Psoas muscle (tissue), 8 donors: ENCODE data around the gene TES. TPM values are rescaled to one million over a fixed set of nuclear protein-coding genes. Genes with fewer than 3 reads are reported as not detected.

Experiments used
- ATAC-seq, 4 donors: fragments of 200-7000 bp; cut with Tn5 transposase; one replicate each; pipeline ENCODE4 v1.9.1; 2020; ENCODE audit warnings: moderate library complexity in 3 of 4, mild to moderate bottlenecking in 2 of 4
- DNase-seq, 2 donors: peaks; one replicate each; pipeline ENCODE4 v3.0.0-alpha.2; 2020
- H3K27ac ChIP-seq: fragments of 200-600 bp; one replicate; pipeline ENCODE4 v1.8.0; 2022
- H3K27me3 ChIP-seq, 3 donors: fragments of 200-600 bp in 1 of 3; one replicate each; pipeline versions ENCODE4 v1.6.1 to v1.8.0; 2013 to 2022; ENCODE audit warnings: low read length in 2 of 3, mild to moderate bottlenecking in 2 of 3, moderate library complexity in 1 of 3; ENCODE audit not compliant: insufficient read depth in 3 of 3
- H3K36me3 ChIP-seq, 2 donors: fragments of 200-600 bp in 1 of 2; one replicate each; pipeline versions ENCODE4 v1.6.1 to v1.8.0; 2013 to 2022; ENCODE audit warnings: low read depth in 1 of 2, mild to moderate bottlenecking in 1 of 2, moderate library complexity in 1 of 2; ENCODE audit not compliant: insufficient read depth in 1 of 2
- H3K4me1 ChIP-seq: fragments of 200-600 bp; one replicate; pipeline ENCODE4 v1.8.0; 2022
- H3K4me3 ChIP-seq: fragments of 200-600 bp; one replicate; pipeline ENCODE4 v1.8.0; 2022; ENCODE audit warnings: mild to moderate bottlenecking
- H3K9me3 ChIP-seq: fragments of 200-600 bp; one replicate; pipeline ENCODE4 v1.8.0; 2022
- WGBS, 3 donors: extraction: QIAGEN DNeasy Blood & Tissue Kit; methylation state at CpG; one replicate each; pipeline versions ENCODE4 v1.1.6 to v1.1.7; 2013; 5-methylcytosine and 5-hydroxymethylcytosine counted together
- intact Hi-C, 2 donors: fragments of 100-400 bp; cut with DNase I; formaldehyde crosslinking; loops; one replicate each; pipeline versions ENCODE4 v1.11.0 to v1.14.2; 2022
- polyA plus RNA-seq, 3 donors: library from polyadenylated mRNA; stranded (reverse); fragments of 200-250 nt; gene quantifications; one replicate each; pipeline ENCODE4 v1.2.3, GENCODE V29; 2013
- total RNA-seq, 4 donors: library from RNA; stranded (reverse); fragmentation: NEBNext Ultra II Directional in 2 of 4; extraction: Animal tissue kit (Norgen Biotek cat#: 25700) in 2 of 4; gene quantifications; one replicate each; pipeline versions ENCODE4 v1.2.1 to v1.2.4, GENCODE V29; 2021 to 2023
- TF ChIP-seq, protein P1 (sequence below): fragments of 200-600 bp; IDR thresholded peaks from one replicate; pipeline ENCODE4 v1.8.0; 2022; ENCODE audit warnings: antibody characterized with exemption
- donor health status: healthy with polysubstance abuse.
- donor health status: DM: no; HTN: no; CAD: no; lungs with moderate emphysema.
- donor health status: Bipolar disorder and iron deficiency.
- donor health status: healthy.
- donor health status: DM: yes; HTN: yes; CAD: no.
- donor health status: DM: no; HTN: no; CAD: no.
- donor health status: DM: no; HTN: no; CAD: no.
- donor health status: DM: yes; HTN: yes; CAD: no.

Gene TES
- total and polyA plus RNA-seq, 7 donors = 2.9 to 8.1 (median 5.8) TPM

DNA sequence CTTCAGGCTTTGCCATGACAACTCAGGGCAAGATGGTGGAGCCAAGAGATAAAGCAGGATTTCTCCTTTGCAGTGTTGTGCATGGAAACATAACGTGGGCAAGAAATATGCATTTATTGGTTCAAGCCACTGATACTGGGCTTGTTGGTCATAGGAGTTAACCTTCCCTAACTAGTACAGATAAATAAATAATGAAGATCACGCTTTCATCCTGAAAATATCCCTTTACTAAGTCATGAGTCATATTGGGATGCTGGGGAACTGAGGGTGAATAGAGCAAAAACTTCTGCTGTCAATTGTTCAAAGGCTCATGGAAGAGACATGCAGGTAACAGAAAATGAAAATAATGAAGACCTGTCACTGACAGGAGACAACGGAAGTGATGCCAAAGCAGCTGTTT is 55.5 kb downstream of the TES start:
- TF ChIP-seq, protein P1, sequence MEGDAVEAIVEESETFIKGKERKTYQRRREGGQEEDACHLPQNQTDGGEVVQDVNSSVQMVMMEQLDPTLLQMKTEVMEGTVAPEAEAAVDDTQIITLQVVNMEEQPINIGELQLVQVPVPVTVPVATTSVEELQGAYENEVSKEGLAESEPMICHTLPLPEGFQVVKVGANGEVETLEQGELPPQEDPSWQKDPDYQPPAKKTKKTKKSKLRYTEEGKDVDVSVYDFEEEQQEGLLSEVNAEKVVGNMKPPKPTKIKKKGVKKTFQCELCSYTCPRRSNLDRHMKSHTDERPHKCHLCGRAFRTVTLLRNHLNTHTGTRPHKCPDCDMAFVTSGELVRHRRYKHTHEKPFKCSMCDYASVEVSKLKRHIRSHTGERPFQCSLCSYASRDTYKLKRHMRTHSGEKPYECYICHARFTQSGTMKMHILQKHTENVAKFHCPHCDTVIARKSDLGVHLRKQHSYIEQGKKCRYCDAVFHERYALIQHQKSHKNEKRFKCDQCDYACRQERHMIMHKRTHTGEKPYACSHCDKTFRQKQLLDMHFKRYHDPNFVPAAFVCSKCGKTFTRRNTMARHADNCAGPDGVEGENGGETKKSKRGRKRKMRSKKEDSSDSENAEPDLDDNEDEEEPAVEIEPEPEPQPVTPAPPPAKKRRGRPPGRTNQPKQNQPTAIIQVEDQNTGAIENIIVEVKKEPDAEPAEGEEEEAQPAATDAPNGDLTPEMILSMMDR = no peak
- H3K27ac ChIP-seq = no peak overlapping the region
- no peak overlapping the region for H3K4me3 ChIP-seq
- ATAC-seq (no peak), DNase-seq (no peak)
- no peaks in the 10 kb centered on the region for H3K27me3 ChIP-seq
- no peaks in the 10 kb centered on the region for H3K36me3 ChIP-seq
- WGBS, 3 donors = 87 to 97% (median 92%) methylated on average over 3 of the region's 3 CpGs
- intact Hi-C loops = loop anchor here in 1 of 2 donors (10.0 kb wide), 1 partner anchor 549 kb away; no protein-coding TSS in a partner anchor
- no peaks in the 10 kb centered on the region for H3K9me3 ChIP-seq
- peaks cover 2% of the 10 kb centered on the region for H3K4me1 ChIP-seq

DNA sequence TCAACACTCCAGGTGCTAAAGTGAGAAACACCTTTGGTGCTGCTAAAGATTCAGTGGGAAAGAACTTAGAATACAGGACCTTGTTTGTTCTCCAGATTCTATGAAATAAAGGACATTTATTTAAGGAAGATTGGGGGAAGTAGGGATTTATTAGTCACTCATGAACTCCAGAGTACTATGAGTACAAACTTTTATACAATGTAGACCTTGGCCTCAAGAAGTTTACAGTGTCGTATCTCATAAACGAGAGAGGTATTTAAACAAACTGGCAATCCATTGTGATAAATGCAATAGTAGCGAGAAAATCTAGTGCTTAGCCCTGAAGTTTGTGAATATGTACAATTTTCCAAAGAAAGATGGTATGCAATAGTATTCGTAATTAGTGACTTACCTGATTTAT is 59.1 kb downstream of the TES start:
- TF ChIP-seq, protein P1 = no peak
- Histone ChIP-seq H3K27ac (no peak overlapping the region), H3K36me3 (no peaks in the 10 kb centered on the region), H3K4me1 (peaks cover 25% of the 10 kb centered on the region), H3K9me3 (no peaks in the 10 kb centered on the region), H3K4me3 (no peak overlapping the region), H3K27me3 (no peaks in the 10 kb centered on the region)
- 92 to 99% (median 95%) methylated on average over 4 of the region's 4 CpGs for WGBS, 3 donors
- DNase-seq (no peak), ATAC-seq (no peak)
- intact Hi-C loops = loop anchor here in 1 of 2 donors (10.0 kb wide), 1 partner anchor 545 kb away; no protein-coding TSS in a partner anchor

DNA sequence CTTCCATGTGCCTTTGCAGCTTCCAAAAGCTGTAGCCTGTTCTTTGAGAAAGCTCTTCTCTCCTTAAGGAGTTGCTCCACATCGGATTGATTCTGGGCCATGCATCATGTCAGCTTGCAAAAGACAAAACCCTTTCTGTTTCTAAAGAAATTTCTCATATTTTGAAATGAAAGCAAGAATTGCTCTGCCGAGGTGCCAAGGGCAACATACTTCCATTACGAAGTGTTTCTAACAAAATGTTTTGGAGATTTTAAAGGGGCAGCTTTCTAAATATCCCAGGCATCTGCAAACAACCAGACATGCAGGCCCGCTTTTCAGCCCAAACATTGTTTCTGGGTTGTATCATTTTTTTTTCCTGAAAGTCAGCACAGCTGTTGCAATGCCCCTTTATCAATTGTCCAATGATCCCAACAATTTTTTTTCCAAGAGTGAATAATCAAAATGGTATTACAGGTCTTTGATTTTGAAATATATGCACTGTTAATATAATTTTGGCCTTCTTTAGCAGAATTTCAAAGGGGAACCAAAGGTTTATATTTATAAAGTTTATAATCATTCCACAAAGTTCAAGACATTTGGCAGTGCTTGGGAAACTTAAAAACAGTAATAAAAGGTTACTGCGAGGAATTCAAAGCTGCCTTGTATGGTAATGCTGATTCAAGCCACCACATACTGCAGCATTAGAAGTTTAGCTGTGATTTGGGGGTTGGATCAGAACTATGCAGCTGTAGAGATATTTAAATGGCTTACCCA is 61.0 kb downstream of the TES start:
- TF ChIP-seq, protein P1 = no peak
- DNase-seq (no peak), ATAC-seq (peak; percentile 7 to 23 (median 9))
- Histone ChIP-seq H3K4me1 (peaks cover 30% of the 10 kb centered on the region), H3K9me3 (no peaks in the 10 kb centered on the region), H3K4me3 (no peak overlapping the region), H3K27ac (peak overlapping the region; percentile 81), H3K27me3 (no peaks in the 10 kb centered on the region), H3K36me3 (no peaks in the 10 kb centered on the region)
- 20 to 41% (median 22%) methylated on average over 5 of the region's 5 CpGs for WGBS, 3 donors
- intact Hi-C loops = loop anchor here (5.0 kb wide), 2 partner anchors 46 to 536 kb away; no protein-coding TSS in a partner anchor

DNA sequence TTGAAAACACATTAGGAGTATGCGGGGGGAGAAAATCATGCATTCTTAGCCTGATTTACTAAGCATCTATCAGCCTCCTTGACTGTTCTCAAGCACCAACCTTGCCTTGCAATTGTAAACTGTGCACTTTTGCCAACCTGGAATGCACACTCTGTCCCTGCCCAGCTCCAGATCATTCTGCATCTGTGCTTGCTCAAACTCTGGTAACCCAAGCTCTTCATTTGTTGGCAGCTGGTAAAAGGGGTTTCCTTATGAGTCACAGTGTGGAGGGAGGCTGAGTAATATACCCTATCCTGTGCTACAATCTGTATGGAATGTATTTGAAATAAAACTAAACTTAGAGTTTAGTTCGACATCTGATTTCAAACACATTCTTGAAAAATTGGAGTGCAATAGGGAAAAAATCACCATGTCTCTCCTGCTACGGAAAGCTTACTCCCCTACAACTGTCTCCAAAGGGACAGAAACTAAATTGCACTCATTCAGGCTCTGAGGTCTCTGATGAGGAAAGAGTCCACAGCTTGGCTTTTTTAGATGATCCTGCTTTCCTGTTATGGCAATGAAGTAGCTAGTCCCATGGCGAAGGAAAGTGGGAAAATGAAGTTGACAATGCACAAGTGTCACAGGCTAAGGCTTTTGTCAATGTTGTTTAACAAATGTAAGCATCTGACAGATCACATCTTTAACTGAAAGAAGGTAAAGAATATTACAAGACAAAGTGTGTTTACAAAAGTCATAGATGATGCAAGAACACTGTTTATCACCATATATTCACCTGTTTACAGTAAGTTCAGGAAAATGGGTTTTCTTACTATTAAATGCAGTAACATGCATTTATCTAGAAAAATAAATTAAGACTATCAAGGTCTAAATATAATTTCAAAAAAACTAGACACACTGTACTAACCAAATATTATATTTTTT is 61.9 kb downstream of the TES start:
- intact Hi-C loops = loop anchor here (5.0 kb wide), 2 partner anchors 45 to 535 kb away; no protein-coding TSS in a partner anchor
- H3K36me3 ChIP-seq = no peaks in the 10 kb centered on the region
- TF ChIP-seq, protein P1 = no peak
- 10 to 16% (median 14%) methylated on average over 4 of the region's 4 CpGs for WGBS, 3 donors
- H3K27me3 ChIP-seq = no peaks in the 10 kb centered on the region
- H3K4me3 ChIP-seq = peak overlapping the region; percentile 34
- ATAC-seq (peak; percentile 99 to 100 (median 100)), DNase-seq (peak; percentile 27 to 58)
- peaks cover 38% of the 10 kb centered on the region for H3K4me1 ChIP-seq
- H3K9me3 ChIP-seq = no peaks in the 10 kb centered on the region
- peak overlapping the region; percentile 81 for H3K27ac ChIP-seq
